HG02938 (cell line): ENCODE results near the gene IRF7.
"Not testable (repeated sequence)": the region's sequence is repeated elsewhere in the genome, so short reads cannot be mapped to it uniquely, and the experiment has no call there.

ENCODE experiments used
- ATAC-seq: cut with Tn5 transposase; IDR thresholded peaks from one replicate; pipeline ENCODE4 v1.9.1; 2021; ENCODE audit warnings: mild to moderate bottlenecking, moderate library complexity; ENCODE audit not compliant: unreplicated experiment

Gene IRF7

GRCh38 chr11:615504-616319, at the start of gene IRF7:
IRF7 (minus strand) TSS chr11:615950; CDS start chr11:615364, 586 bp downstream.
- peak; percentile 77 for ATAC-seq

DNA sequence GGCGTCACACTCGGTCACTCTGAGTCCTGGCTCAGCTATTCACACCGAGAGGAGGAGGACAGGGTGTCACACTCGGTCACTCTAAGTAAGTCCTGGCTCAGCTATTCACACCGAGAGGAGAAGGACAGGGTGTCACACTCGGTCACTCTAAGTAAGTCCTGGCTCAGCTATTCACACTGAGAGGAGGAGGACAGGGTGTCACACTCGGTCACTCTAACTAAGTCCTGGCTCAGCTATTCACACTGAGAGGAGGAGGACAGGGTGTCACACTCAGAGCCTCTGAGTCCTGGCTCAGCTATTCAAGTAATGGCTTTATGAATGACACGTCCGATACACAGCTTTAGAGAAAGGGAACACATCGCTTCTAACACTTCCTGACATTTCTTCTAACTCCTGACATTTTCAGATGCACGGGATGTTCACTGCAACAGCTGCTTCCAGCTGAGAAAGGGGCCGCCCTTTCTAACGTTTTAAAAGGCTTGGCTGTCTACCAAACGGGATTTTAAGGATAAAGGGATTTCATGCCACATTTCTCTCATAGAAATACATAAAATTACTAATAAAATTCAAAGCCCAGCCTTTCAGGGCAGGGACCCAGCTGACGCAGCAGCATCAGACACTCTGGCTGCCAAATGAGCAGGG, 49.4 kb upstream of the IRF7 start:
- ATAC-seq = no peak

DNA sequence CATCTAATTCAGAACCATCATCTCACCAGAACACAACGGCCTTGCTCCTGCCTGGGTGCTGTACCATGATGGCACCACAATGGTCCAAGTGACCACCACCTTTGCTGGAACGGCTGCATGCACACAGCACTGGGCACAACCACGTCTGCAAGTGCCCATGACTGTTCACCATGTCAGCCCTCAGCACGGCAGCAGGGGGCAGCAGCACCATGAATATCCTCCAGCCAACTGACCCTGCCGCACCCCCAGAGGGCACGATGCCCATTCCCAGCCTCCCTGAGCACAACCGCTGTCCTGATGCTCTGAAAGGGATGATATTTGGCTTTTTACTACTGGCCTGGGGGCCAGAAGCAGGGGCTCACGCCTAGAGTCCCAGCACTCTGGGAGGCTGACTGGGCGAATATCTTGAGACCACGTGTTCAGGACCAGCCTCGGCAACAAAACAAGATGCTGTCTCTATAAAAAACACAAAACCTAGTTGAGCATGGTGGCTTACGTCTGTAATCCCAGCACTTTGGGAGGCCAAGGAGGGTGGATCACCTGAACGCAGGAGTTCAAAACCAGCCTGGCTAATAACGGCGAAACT, 47.0 kb upstream of the IRF7 start:
- ATAC-seq = no peak

- no peak for ATAC-seq
Measured at GRCh38 chr11:660681-661444, 45.1 kb upstream of the IRF7 start.

GRCh38 chr11:660281-660680, 44.5 kb upstream of the IRF7 start:
- ATAC-seq = no peak

DNA sequence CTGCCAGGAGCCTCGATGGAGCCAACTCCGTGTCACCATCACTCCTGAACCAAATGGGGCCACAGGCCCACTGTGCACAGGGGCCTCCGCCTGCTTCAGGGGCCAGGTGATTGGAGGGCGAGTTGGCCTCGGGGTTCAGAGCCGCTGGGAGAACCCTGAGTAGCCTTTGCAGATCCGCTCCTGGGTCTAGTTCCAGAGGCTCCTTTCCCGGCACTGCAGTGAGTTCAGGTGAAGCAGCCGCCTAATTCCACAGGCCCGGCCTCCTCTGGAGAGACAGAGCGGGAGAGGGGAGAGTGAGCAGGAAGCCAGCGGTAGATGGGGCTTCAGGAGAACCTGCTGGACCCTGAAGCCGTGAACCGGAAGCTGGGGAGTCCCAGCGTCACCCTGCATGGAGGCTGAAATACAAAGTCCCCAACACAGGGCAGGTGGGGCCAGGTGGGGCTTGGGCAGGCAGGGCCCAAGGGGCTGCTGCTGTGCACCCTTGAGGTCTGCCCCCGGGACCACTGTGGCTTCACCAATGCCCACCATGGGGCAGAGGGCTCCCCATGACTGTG, 43.9 kb upstream of the IRF7 start:
- ATAC-seq = no peak

GRCh38 chr11:657691-658126, 42.0 kb upstream of the IRF7 start:
- ATAC-seq = no peak

DNA sequence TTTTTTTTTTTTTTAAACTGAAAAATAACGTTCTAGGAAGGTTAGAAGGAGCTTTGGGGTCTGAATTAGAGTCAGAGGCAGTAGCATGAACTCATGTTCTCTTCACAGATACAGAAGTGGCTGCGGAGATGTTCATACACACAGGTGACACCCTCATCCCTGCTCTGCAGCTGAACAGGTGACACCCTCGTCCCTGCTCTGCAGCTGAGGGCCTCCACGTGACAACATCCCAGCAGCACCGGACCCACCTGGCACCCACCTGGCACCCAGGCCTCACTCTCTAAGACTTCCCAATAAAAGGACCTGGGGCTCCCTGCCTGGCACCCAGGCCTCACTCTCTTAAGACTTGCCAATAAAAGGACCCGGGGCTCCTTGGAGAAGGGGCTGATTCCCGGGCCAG, 41.1 kb upstream of the IRF7 start:
- ATAC-seq = no peak

DNA sequence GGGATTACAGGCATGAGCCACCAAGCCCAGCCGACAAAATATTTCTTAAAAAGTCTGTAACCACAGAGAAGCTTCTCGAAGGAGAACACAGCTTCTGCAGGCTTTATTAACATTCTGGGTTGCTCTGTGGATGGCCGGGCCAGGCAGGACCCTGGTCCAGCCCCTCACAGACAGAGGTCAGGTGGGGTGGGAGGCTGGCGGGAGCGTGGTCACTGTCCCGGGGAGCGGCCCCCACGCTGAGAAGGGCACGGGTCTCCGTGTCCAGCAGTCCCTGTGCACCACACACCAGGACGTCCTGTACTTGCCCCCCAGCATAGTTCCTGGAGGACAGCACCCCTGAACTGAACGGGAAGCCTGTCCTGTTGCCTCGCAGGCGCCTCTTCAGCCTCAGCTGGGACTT, 40.7 kb upstream of the IRF7 start:
- ATAC-seq = no peak

DNA sequence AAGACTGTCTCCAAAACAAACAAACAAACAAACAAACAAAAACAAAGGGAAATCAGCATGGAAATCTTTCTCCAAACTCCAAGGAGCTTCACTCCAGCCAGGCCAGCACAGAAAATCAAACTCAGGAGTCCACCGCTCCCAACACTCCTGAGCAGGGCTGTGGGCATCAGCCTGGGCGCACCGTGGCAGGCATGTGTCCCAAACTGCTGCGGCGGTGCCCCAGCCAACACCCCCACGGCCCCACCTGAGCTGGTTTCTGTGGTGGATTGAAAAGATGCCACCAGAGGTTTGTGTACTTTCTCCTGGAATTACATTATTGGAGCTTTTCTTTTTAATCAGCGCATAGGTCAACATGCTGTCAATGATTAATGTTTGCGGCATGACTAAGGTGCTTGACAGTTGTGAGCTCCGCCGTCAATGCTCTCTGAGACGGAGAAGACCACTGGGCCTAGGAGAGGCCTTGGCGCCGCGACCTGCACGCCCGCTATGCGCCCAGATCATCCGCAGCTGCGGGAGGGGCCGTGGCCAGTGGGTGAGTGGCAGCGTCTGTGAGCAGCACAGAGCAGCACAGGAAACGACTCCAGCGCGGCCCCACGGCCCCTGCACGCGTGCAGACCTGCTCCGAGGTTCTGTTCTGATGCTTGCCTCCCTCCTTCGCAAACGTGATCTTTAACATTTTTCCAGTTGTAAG, 39.4 kb upstream of the IRF7 start:
- no peak for ATAC-seq

DNA sequence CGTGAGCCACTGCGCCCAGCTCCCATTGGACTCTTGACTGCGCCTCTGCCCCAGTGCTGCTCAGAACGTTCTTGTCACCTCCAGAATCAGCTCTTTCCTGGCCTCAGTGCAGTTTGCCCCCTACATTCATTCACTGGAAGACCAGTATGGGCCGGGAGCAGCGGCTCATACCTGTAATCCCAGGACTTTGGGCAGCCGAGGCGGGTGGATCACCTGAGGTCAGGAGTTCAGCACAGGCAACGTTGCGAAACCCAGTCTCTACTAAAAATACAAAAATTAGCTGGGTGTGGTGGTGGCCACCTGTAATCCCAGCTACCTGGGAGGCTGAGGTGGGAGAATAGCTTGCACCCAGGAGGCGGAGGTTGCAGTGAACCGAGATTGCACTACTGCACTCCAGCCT, 38.7 kb upstream of the IRF7 start:
- not testable (repeated sequence) for ATAC-seq

DNA sequence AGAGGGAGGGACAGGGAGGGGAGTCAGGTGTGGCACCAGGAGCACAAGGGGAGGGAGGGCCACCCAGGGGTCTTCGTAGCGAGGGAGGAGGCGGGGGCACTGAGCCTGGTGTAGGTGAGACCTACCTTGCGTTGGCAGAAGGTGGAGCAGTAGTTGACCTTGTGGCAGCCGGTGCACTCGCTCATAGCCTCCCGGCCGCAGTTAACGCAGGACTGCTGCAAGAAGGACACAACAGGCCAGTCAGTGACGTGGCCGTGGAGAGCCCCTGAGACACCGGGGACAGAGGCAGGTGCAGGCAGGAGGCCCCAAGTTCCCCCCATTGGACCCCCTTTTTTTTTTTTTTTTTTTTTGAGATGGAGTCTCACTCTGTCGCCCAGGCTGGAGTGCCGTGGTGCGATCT, 38.1 kb upstream of the IRF7 start:
- ATAC-seq = no peak

GRCh38 chr11:653136-653535, 37.4 kb upstream of the IRF7 start:
- not testable (repeated sequence) for ATAC-seq

DNA sequence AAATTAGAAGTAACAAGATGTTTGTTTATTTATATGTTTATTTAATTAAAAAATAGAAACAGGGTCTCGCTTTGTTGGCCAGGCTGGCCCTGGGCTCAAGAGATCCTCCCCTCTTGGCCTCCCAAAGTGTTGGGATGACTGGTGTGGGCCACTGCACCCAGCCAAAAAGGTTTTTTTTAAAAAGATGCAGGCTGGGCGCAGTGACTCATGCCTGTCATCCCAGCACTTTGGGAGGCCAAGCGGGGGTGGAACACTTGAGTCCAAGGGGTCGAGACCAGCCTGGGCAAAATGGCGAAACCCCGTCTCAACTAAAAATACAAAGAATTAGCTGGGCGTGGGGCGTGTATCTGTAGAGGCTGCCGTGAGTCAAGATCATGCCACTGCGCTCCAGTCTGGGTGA, 34.7 kb upstream of the IRF7 start:
- ATAC-seq = no peak

DNA sequence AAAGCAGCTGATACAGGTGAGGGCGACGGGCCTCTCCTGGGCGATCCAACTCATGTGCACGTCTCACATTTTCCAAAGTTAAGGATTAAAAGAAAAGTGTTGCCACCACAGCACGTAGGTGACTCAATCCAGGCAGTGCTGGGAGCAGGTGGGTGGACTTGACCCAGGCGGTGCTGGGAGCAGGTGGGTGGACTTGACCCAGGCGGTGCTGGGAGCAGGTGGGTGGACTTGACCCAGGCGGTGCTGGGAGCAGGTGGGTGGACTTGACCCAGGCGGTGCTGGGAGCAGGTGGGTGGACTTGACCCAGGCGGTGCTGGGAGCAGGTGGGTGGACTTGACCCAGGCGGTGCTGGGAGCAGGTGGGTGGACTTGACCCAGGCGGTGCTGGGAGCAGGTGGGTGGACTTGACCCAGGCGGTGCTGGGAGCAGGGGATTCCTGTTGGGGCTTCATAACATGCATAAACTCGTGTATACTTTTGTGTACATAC, 32.0 kb upstream of the IRF7 start:
- not testable (repeated sequence) for ATAC-seq

DNA sequence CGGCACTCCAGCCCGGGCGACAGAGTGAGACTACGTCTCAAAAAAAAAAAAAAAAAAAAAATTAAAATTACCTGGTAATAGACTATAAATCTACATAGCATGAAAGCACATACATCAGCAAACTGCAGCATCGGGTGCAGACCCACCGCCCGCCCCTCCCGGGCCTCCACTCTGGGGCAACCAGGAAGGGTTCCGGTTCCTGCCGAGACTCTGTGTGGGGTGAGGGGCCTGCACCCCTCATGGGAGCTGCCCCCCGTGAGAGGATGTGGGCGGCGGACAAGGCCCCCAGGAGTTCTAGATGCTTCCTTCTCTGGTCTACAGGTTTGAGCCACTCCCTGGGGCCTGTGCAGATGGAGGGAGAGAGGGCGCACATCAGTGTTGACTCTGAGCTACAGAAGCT, 30.5 kb upstream of the IRF7 start:
- ATAC-seq = no peak

DNA sequence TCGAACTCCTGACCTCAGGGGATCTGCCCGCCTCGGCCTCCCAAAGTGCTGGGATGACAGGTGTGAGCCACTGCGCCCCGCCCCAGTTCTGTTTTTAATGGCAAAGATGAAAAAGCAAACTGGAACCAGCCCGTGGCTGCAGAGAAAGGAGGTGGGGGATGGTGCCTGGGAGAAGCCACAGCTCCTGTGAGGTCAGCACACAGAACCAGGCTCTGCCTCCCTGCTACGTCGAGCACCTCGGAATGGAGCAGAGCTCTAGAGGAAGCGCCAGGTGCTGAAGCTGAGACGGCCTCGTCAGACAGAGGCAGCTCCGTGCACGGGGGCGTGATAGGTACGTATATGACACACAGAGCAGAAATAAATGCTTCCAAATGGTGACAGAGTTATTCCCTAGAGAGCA, 29.8 kb upstream of the IRF7 start:
- ATAC-seq = no peak

DNA sequence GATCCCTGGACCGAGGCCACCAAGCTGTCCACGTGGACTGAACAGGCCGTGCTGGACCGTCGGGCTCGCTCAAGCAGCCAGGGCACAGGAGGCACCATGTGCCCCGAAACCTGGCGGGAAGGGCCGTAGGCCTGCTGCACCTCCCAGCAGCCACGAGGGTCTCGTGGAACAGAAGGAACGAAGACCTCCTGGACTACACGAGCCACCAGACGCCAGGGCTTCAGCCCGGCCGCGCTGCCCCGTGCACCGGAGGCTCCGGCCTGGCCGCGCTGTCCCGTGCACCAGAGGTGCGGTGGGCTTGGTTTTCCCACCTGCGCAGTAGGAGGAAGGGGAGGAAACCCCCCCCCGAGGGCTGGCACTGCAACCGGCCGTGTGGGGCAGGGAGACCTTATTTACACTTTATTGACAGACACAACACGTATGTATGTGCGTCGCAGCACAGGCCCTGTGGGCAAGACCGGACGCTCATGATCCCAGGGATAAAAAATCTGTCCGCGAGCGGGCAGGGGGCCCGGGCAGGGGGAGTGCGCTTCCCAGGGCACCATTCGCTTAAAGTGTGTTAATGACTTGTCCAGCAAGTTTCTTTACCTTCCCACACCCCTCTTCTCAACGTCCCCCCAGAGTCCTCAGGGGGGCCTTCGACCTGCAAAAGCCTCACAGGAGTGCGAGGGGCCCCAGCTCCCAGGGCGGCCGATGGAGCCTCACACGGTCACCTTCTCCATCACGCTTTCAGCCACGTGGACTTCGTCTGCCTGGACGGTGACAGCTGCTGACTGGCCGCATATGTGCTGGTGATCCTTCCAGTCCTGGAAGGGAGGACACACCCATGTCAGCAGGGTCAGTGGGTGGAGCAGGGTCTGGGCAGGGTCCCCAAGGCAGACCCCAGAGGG, 28.3 kb upstream of the IRF7 start:
- ATAC-seq = no peak

- ATAC-seq = no peak
Measured at GRCh38 chr11:643366-643765, 27.6 kb upstream of the IRF7 start.
